PC-3 (cell line): ENCODE data around the gene CHST11. TPM values are rescaled to one million over a fixed set of nuclear protein-coding genes. Genes with fewer than 3 reads are reported as not detected.
"Not testable (repeated sequence)": the region's sequence is repeated elsewhere in the genome, so short reads cannot be mapped to it uniquely, and the experiment has no call there.

Experiments
- ATAC-seq: fragments of 200-7000 bp; cut with Tn5 transposase; 2 replicates; pipeline ENCODE4 v1.9.1; 2020; ENCODE audit warnings: mild to moderate bottlenecking, moderate library complexity
- BruUV-seq: library from RNA; stranded (reverse); fragments of 400-500 nt; replicated peaks from 2 replicates; lab custom pipeline; 2021; lab: Mats Ljungman, UMichigan
- CTCF ChIA-PET: fragments of 300-600 bp; sonication (Branson Sonifier 250); formaldehyde crosslinking; loops from one replicate; lab custom pipeline; 2022; ENCODE audit warnings: antibody characterized with exemption; lab: Charles Lee
- POLR2A ChIA-PET: fragments of 300-600 bp; sonication (Branson Sonifier 250); formaldehyde crosslinking; loops from one replicate; lab custom pipeline; 2022; ENCODE audit warnings: antibody characterized with exemption; ENCODE audit not compliant: unreplicated experiment; lab: Charles Lee
- DNase-seq: peaks from one replicate; pipeline ENCODE4 v3.0.0-alpha.2; 2015
- H2AFZ ChIP-seq: fragments of 300-600 bp; sonication (generic); 2 replicates; pipeline ENCODE4 v1.6.0; 2016; ENCODE audit warnings: antibody characterized with exemption, low read length
- H3F3A ChIP-seq: fragments of 300-600 bp; sonication (generic); one replicate; pipeline ENCODE4 v1.6.0; 2017; ENCODE audit warnings: antibody characterized with exemption, low read length, control low read depth, mild to moderate bottlenecking; ENCODE audit not compliant: unreplicated experiment
- H3K27ac ChIP-seq: fragments of 300-600 bp; sonication (generic); 2 replicates; pipeline ENCODE4 v1.5.1; 2016; ENCODE audit warnings: mild to moderate bottlenecking, low read length
- H3K27me3 ChIP-seq: fragments of 300-600 bp; sonication (generic); 2 replicates; pipeline ENCODE4 v1.6.1; 2016; ENCODE audit warnings: low read length, mixed read lengths
- H3K36me3 ChIP-seq: fragments of 300-600 bp; sonication (generic); 2 replicates; pipeline ENCODE4 v1.6.1; 2016; ENCODE audit warnings: low read depth, mixed run types, low read length, mixed read lengths
- H3K4me1 ChIP-seq: fragments of 300-600 bp; sonication (generic); 2 replicates; pipeline ENCODE4 v1.5.1; 2016; ENCODE audit warnings: low read length; ENCODE audit not compliant: insufficient read depth
- H3K4me2 ChIP-seq: fragments of 300-600 bp; sonication (generic); 2 replicates; pipeline ENCODE4 v1.6.0; 2016; ENCODE audit warnings: low read length
- H3K4me3 ChIP-seq: fragments of 300-600 bp; sonication (generic); 2 replicates; pipeline ENCODE4 v1.5.1; 2016; ENCODE audit warnings: mild to moderate bottlenecking, low read length, mixed read lengths
- H3K79me2 ChIP-seq: fragments of 300-600 bp; sonication (generic); 2 replicates; pipeline ENCODE4 v1.6.1; 2017; ENCODE audit warnings: low read length, mixed read lengths
- H3K9ac ChIP-seq: fragments of 300-600 bp; sonication (generic); 2 replicates; pipeline ENCODE4 v1.6.0; 2016; ENCODE audit warnings: mild to moderate bottlenecking, low read length
- H3K9me2 ChIP-seq: fragments of 300-600 bp; sonication (generic); replicated peaks from 2 replicates; pipeline ENCODE4 v1.6.1; 2016; ENCODE audit warnings: mixed run types, low read length, mixed read lengths
- H3K9me3 ChIP-seq: fragments of 300-600 bp; sonication (generic); 2 replicates; pipeline ENCODE4 v1.6.1; 2016; ENCODE audit warnings: low read length, mixed read lengths
- H4K20me1 ChIP-seq: fragments of 300-600 bp; sonication (generic); 2 replicates; pipeline ENCODE4 v1.6.1; 2016; ENCODE audit warnings: low read length, mixed read lengths
- CTCF ChIP-seq: fragments of 300-600 bp; sonication (generic); conservative IDR thresholded peaks from 2 replicates; pipeline ENCODE4 v1.5.1; 2017; ENCODE audit warnings: antibody characterized with exemption, low read depth, mild to moderate bottlenecking, low read length
- EZH2 ChIP-seq: fragments of 300-600 bp; sonication (generic); IDR thresholded peaks from one replicate; pipeline ENCODE4 v1.6.1; 2017; ENCODE audit warnings: antibody characterized with exemption, mild to moderate bottlenecking, low read length; ENCODE audit not compliant: unreplicated experiment
- EZH2phosphoT487 ChIP-seq: fragments of 300-600 bp; sonication (generic); IDR thresholded peaks from 2 replicates; pipeline ENCODE4 v1.6.1; 2018; ENCODE audit warnings: mild to moderate bottlenecking, antibody characterized with exemption, low read length, borderline replicate concordance
- intact Hi-C: fragments of 100-400 bp; cut with micrococcal nuclease; formaldehyde crosslinking; loops from 2 replicates; pipeline ENCODE4 v1.9.0; 2023
- total RNA-seq: library from RNA; depleted of rRNA; stranded (reverse); fragments of >200 nt; gene quantifications from 2 replicates; pipeline ENCODE4 v1.2.3, GENCODE V29; 2014

The CHST11 gene
- total RNA-seq, 1 experiment from 2014 or later: 53.5 TPM

GRCh38 chr12:104526320-104526719 is 69.6 kb downstream of the CHST11 start:
- TF ChIP-seq EZH2 (no peak), EZH2phosphoT487 (no peak)
- Histone ChIP-seq H4K20me1 (no peaks in the 10 kb centered on the region), H3F3A (no peaks in the 10 kb centered on the region), H3K4me1 (peaks cover 17% of the 10 kb centered on the region), H3K4me3 (no peak overlapping the region), H3K4me2 (no peak overlapping the region), H3K9me3 (no peaks in the 10 kb centered on the region), H3K36me3 (no peaks in the 10 kb centered on the region), H2AFZ (no peak overlapping the region), H3K27me3 (no peaks in the 10 kb centered on the region), H3K9ac (no peak overlapping the region), H3K27ac (no peak overlapping the region), H3K79me2 (peaks cover 20% of the 10 kb centered on the region), H3K9me2 (no peaks in the 10 kb centered on the region)
- ChIA-PET CTCF (no interaction called here), POLR2A (no interaction called here)
- BruUV-seq: no TSS peak
- intact Hi-C loops: no loop called here
- DNase-seq (no peak), ATAC-seq (no peak)

GRCh38 chr12:104526751-104527150 is 70.0 kb downstream of the CHST11 start:
- ATAC-seq: no peak

GRCh38 chr12:104527653-104528052 is 70.9 kb downstream of the CHST11 start:
- H3K27ac ChIP-seq, H3K4me3 ChIP-seq, H3K4me1 ChIP-seq, H2AFZ ChIP-seq, H3K27me3 ChIP-seq, ATAC-seq, BruUV-seq, H3K4me2 ChIP-seq, POLR2A ChIA-PET, H3K9me2 ChIP-seq, H4K20me1 ChIP-seq, H3F3A ChIP-seq, H3K9ac ChIP-seq, intact Hi-C loops, H3K9me3 ChIP-seq, DNase-seq, CTCF ChIA-PET, H3K36me3 ChIP-seq: not testable (repeated sequence)
- H3K79me2 ChIP-seq: peaks cover 14% of the 10 kb centered on the region

More at GRCh38 chr12:104526751-104527150, 70.0 kb downstream of the CHST11 start:
- Histone ChIP-seq H3K4me2 (no peak overlapping the region), H4K20me1 (no peaks in the 10 kb centered on the region), H3K27me3 (no peaks in the 10 kb centered on the region), H3K4me1 (peaks cover 13% of the 10 kb centered on the region), H3K9me2 (no peaks in the 10 kb centered on the region), H3F3A (no peaks in the 10 kb centered on the region), H3K27ac (no peak overlapping the region), H2AFZ (no peak overlapping the region), H3K9ac (no peak overlapping the region), H3K4me3 (no peak overlapping the region), H3K36me3 (no peaks in the 10 kb centered on the region), H3K9me3 (no peaks in the 10 kb centered on the region), H3K79me2 (peaks cover 20% of the 10 kb centered on the region)
- BruUV-seq: no TSS peak
- POLR2A ChIA-PET: no interaction called here
- intact Hi-C loops: no loop called here
- TF ChIP-seq EZH2phosphoT487: no peak
- no peak for TF ChIP-seq CTCF
- no peak for TF ChIP-seq EZH2
- DNase-seq: no peak
- CTCF ChIA-PET: no interaction called here
